LHCN-M2 (cell line): ENCODE measurements around the gene VPS4A. TPM values are rescaled to one million over a fixed set of nuclear protein-coding genes. Genes with fewer than 3 reads are reported as not detected.

Source experiments
- DNase-seq: peaks from one replicate; pipeline ENCODE4 v3.0.0-alpha.2; 2012; ENCODE audit warnings: low read depth
- total RNA-seq: library from RNA; depleted of rRNA; stranded (reverse); fragments of >200 nt; gene quantifications from 2 replicates; pipeline ENCODE4 v1.2.3, GENCODE V29; 2014; rRNA removed

Gene VPS4A
- total RNA-seq, 1 experiment from 2014 or later: 43.6 TPM

DNA sequence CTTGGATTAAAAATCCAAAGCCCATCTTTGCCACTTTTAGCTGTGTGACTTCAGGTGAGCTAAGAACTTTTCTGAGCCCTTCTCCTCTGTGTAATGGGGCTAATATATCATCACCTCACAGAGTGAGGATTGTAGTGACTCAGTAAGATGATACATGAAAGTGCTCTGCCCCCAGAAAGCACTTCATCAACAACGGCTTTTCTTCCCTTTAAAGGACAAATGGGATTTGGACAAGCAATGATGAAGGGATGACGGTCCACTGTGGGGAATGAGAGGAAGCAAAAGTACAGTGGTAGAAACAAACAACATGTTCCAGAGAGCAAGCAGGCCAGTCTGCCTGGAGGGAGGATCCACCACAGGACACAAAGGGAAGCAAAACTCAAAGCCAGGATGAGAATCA lies 54.8 kb downstream of the VPS4A start:
- no peak for DNase-seq

DNA sequence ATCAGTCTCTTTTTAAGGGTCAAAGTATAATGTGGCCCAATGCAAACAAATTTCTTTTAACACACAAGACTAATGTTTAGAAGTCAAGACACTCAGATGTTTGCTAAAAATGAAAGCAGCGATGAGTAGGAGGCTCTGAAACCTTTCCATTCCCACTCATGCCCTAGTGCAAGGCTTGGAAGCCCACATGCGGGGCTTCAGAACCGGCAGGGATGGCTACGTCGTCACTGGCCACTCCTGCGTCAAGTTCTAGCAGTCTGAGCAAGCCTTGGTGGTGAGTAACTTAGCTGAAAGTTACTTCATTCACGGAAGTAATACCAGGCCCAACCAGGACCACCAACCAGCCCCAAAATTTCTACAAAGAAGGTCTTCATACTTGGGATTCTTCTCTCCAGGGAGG lies 55.3 kb downstream of the VPS4A start:
- DNase-seq: no peak

DNA sequence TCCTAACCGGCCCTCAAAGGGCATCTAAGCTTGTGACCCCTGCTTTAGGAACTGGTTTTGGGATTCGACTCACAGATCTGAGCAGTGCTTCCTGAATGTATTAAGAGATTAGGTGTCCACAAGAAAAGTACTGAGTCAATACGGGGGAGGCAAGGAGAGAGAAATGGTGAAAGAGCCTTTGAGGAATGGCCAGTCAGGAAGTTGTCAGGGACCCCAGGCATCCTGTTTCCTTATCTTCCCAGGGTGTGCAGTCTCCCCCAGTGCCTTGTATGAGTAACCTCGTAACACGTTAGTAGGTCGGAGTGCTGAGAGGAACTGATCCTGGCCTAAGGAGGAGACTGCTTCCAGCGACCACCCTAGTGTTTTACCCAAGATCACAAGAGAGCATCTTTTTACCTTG lies 56.8 kb downstream of the VPS4A start:
- DNase-seq: peak; percentile 36

DNA sequence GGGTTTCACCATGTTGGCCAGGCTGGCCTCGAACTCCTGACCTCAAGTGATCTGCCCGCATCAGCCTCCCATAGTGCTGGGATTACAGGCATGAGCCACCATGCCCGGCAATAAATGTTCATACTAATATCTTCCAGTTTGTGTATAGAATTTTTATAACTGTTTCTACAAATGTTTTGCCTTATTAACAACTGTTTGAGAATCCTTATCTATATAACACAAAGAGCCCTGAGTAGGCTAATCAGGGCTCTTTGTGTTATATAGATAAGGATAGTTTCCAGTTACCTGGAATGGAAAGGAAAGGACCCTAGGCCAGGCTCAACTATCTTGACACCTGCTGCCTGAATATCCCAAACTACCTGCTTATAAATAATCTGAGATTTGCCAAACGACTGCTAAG lies 57.7 kb downstream of the VPS4A start:
- no peak for DNase-seq

DNA sequence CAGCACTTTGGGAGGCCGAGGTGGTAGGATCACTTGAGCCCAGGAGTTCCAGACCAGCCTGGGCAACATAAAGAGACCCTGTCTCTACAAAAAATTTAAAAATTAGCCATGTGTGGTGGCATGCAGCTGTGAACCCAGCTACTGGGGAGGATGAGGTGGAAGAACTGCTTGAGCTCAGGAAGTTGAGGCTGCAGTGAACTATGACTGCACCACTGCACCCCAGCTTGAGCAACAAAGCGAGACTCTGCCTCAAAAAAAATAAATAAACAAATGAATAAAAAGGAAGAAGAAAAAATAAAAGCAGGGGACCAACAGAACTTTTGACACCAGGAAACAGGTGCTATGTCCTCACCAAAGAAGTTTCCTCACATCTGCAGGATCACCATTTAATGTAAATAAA lies 60.4 kb downstream of the VPS4A start:
- no peak for DNase-seq

DNA sequence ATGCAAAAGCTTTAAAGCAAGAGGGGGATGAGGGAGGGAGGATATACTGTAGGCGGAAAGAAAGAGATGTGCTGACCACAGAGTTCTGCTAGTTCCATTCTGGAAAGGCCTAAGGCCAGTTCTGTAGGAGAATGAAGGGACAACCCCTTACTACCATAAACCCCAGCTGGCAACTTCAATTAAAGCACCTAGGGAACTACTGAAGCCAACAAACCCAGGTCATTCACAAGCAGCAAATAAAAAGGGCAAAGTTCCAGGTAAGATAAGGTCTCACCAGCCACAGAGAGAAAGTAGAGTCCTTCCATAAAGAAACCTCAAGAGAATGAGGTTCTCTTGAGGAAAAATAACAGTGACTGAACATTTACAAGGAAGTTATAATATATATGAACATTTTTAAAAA lies 61.9 kb downstream of the VPS4A start:
- DNase-seq: no peak

Other genes with a start within 250 kb of the VPS4A start
- 0.23 and 0.71 TPM in 2 replicates for gene HAS3, start 205.7 kb upstream of the VPS4A start, total RNA-seq
- gene CHTF8, start 178.8 kb upstream of the VPS4A start, total RNA-seq: 53.7 and 67.9 TPM in 2 replicates
- 24.3 and 28.5 TPM in 2 replicates for gene UTP4, start 178.7 kb upstream of the VPS4A start, total RNA-seq
- gene SNTB2, start 124.2 kb upstream of the VPS4A start, total RNA-seq: 18.5 and 29.6 TPM in 2 replicates
- gene PDF, start 19.2 kb downstream of the VPS4A start, total RNA-seq: 39.6 and 40.5 TPM in 2 replicates
- 48.8 and 48.9 TPM in 2 replicates for gene COG8, start 28.2 kb downstream of the VPS4A start, total RNA-seq
- gene NIP7, start 28.4 kb downstream of the VPS4A start, total RNA-seq: 30.8 and 34.0 TPM in 2 replicates
- not detected in 2 replicates for gene TMED6, start 40.4 kb downstream of the VPS4A start, total RNA-seq
- gene TERF2, start 74.7 kb downstream of the VPS4A start, total RNA-seq: 10.7 and 17.2 TPM in 2 replicates
- 60.7 and 67.3 TPM in 2 replicates for gene CYB5B, start 113.3 kb downstream of the VPS4A start, total RNA-seq